GM12872 (cell line): Measurements from ENCODE around the gene TACC2.

Source experiments
- CTCF ChIP-seq: IDR thresholded peaks from 3 replicates; pipeline ENCODE4 v1.5.1; 2011; ENCODE audit warnings: low read depth, mild to moderate bottlenecking, low read length, moderate library complexity; ENCODE audit not compliant: insufficient read depth

TACC2 gene

GRCh38 chr10:122221958-122222357, 233.0 kb downstream of the TACC2 start:
- no peak for TF ChIP-seq CTCF

GRCh38 chr10:122222638-122223037, 233.7 kb downstream of the TACC2 start:
- no peak for TF ChIP-seq CTCF

- no peak for TF ChIP-seq CTCF
Observed at GRCh38 chr10:122224159-122224558, 235.2 kb downstream of the TACC2 start.

- no peak for TF ChIP-seq CTCF
Observed at GRCh38 chr10:122225330-122225729, 236.4 kb downstream of the TACC2 start.

- no peak for TF ChIP-seq CTCF
Observed at GRCh38 chr10:122227754-122228153, 238.8 kb downstream of the TACC2 start.

- TF ChIP-seq CTCF = no peak
Observed at GRCh38 chr10:122229666-122230065, 240.7 kb downstream of the TACC2 start.

- no peak for TF ChIP-seq CTCF
Observed at GRCh38 chr10:122230222-122230621, 241.3 kb downstream of the TACC2 start.

- TF ChIP-seq CTCF = no peak
Observed at GRCh38 chr10:122232769-122233168, 243.8 kb downstream of the TACC2 start.
